GM12801 (cell line): ENCODE data around the gene PDCD7.

Experiments used
- TF ChIP-seq, protein P1 (sequence below): IDR thresholded peaks from one replicate; pipeline ENCODE4 v1.5.1; 2011; ENCODE audit warnings: control low read depth; ENCODE audit not compliant: insufficient read length; ENCODE audit errors: extremely low read depth

The PDCD7 gene

DNA sequence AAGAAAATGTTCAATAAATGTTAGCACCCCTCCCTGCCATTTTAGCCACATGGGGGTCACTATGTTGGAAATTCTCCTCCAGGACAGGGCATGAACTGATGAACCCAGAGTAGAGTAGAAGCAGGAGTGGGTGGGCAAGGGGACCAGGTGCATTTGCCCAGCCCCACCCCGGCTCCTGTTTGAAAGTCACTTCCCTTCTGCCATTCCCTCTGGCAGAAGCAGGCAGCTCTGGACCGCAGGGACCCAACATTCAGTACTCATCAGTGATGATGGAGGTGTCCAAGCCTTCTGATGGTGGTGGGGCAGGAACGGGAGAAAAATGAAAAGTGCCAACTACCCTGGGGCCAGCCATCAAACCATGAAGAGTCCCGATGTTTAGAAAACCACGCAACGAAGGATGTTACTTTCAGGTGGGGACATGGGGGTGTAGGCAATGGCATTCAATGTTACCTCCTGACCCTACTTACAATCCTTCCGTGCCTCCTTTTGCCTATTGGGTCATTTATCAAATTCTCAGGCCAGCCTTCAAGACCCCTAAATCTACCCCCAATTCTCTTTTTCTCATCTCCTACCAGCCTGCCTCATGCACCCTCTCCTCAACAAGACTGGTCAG is 35.9 kb downstream of the PDCD7 start:
- TF ChIP-seq, protein P1, sequence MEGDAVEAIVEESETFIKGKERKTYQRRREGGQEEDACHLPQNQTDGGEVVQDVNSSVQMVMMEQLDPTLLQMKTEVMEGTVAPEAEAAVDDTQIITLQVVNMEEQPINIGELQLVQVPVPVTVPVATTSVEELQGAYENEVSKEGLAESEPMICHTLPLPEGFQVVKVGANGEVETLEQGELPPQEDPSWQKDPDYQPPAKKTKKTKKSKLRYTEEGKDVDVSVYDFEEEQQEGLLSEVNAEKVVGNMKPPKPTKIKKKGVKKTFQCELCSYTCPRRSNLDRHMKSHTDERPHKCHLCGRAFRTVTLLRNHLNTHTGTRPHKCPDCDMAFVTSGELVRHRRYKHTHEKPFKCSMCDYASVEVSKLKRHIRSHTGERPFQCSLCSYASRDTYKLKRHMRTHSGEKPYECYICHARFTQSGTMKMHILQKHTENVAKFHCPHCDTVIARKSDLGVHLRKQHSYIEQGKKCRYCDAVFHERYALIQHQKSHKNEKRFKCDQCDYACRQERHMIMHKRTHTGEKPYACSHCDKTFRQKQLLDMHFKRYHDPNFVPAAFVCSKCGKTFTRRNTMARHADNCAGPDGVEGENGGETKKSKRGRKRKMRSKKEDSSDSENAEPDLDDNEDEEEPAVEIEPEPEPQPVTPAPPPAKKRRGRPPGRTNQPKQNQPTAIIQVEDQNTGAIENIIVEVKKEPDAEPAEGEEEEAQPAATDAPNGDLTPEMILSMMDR: no peak

DNA sequence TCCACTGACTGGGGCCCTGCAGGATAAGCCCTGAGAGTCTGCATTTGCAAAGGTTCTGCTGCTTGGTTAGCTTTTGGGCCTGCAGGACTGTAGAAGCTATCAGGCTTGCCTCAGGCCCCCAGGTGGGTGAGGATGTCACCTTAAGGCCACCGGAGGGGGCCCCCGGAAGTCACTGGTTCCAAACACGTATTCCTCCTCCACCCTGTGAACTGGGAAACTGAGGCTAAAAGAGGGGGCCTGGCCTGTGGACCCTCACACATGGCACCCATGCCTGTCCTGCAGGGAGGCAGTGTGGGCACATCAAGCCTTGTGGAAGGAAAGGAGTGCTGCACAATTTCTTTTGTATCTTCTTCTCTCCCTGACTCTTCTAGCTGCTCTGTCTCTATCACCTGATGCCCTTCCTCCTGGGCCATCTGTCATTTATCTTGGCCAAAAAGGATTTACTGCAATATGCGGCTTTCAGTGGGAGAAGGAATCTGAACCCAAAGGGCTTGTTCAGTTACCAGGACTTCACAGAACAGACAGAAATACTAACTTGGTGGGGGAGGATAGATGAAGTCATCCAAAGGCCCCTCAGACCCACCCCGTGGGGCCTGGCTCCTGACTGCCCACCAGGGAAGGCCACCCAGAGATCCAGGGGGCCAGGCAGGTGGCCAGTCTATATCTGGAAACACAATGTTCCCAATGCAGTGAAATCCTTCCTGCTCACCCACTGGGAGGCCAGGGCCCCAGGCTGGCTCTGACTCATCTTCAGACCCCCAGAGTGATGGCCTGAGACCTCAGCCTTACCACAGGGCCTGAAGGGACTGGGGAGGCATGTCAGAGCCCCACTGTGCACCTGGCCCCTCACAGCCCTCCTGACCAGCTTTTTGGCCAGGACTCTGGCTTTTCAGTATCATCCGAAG is 36.9 kb downstream of the PDCD7 start:
- TF ChIP-seq, protein P1: no peak

DNA sequence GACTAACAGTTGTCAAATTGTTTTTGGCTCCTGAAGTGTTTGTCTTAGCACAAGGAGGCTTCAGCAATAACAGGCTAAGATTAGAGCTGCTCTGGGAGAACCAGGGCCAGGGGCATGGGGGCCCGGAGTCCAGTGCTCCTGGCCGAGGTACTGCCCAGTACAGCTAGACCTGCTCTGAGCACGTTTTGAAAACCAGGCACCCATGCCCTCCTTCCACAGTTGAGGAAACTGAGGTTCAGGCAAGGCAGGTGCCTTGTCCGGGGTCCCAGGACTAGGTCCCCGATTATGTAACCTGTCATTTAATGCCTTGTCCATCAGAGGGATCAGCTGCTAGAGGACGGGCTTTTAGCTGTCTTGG is 37.9 kb downstream of the PDCD7 start:
- TF ChIP-seq, protein P1: no peak

DNA sequence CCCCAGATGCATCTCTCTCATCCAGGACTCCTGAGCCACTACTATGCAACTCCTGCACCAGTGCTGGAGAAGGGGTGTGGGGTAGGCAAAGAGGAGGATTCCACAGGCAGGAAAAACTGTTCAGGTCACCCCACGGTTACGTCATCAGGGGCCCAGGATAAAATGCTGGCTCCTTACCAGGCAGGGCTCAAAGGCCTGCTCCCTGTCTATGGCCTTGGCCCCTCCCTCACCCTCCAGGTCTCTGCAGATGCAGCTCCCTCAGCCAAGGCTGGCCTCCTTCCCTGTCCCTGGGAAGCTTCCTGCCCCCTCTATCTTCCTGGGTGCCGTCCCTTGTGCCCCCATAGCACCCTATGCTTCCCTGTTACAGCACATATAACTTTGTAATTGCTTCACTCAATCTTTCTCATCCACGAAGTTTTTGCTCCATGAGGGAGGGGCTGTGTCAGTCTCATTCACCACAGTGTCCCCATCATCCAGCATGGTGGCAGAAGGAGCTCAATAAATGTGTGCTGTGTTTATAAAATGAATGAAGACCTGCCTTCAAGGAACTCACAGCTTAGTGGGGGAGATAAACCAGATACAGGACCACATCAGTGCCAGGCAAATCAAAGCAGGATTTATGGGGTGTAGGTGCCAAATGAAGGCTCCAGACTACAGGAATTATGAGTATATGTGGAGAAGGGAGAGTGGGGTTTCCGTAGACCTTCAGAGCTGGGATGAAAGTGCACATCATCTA is 38.4 kb downstream of the PDCD7 start:
- TF ChIP-seq, protein P1: no peak

DNA sequence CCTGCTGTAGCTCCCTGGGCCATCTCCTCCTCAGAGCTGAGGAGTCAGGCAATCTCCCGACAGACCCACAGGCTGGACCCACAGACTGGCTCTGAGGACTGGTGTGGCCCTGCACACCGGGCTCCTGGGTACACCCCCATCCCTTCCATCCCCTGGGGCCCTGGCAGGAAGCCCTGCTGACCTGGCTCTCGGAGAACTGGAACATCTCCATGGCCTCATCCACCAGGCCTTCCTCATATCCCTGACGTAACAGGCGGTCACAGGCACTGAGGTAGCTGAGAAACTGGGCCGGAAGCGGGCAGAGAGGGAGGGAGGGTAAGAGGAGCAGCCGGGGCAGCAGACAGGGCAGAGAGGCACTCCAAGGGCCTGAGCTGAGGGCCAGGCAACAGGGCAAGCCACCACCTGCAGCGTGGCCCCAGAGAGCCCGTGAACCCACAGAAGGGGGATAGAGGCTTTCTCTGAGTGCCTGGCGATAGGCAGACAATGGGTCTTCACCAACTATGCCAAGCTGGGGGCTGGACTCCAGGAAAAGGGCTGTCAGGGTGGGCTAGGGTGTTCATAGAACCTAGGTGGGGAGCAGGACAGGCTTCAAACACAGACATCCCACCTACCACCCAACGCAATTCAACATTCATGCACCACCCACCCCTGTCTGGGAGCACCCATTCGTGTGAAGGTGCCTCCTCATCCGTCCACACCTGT is 39.2 kb downstream of the PDCD7 start:
- TF ChIP-seq, protein P1: no peak

DNA sequence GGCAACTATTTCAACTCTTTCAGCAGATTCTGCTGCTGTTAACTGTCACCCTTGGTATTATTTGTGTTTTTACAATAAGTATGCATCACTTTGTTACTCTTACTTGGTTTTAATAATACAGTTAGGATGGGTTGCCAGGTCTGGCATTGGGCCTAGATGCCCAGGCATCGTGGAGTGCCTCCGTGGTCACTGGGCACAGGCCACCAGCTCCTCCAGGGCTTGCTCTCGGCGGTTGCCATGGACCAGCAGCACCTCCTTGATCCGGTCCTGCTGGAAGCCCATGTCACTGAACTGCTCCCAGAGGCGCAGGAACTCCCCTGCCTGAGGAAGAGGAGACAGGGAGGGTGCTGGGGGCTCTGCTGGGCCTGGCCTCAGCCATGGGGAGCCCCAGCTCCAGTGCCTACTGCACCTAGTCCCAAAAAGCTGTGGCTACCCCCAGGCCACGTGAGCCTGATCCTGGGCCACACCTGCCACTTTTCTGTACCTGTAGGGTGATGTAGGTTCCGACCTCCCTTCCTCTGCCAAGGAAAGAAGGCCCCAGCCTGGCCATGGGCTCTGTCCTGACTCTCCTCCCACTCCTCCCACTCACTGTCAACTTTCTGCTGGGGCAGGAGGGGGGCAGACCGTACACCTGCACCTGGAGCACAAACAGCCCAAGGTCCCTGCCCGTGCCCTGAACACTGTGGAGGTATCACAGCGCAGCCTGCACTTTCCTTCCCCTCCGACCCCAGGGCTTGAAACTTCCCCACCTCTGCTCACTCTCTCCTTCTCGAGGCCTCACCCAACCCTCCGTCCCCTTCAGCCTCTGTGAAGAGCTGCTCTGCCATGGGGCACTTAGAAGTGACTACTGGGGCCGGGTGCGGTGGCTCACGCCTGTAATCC is 40.5 kb downstream of the PDCD7 start:
- TF ChIP-seq, protein P1: no peak
